ENCODE measurements around the gene BEST2.

DNA sequence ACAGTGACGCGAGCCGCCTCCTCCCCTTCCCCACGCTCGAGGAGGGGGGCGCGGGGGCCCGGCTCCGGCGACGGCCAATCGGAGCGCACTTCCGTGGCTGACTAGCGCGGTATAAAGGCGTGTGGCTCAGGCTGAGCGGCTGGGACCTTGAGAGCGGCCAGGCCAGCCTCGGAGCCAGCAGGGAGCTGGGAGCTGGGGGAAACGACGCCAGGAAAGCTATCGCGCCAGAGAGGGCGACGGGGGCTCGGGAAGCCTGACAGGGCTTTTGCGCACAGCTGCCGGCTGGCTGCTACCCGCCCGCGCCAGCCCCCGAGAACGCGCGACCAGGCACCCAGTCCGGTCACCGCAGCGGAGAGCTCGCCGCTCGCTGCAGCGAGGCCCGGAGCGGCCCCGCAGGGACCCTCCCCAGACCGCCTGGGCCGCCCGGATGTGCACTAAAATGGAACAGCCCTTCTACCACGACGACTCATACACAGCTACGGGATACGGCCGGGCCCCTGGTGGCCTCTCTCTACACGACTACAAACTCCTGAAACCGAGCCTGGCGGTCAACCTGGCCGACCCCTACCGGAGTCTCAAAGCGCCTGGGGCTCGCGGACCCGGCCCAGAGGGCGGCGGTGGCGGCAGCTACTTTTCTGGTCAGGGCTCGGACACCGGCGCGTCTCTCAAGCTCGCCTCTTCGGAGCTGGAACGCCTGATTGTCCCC lies 39.9 kb downstream of the BEST2 start, which contains the start of gene JUNB:
- TF ChIP-seq CEBPB (IDR thresholded peaks at IDR 0.05; ENCODE audit: low read depth, low read length): no peak
- TF ChIP-seq USF2 (IDR thresholded peaks at IDR 0.05; ENCODE audit: low read depth, low read length): no peak
- no peak for TF ChIP-seq CTCF (conservative IDR thresholded peaks at IDR 0.05; ENCODE audit: low read depth, low read length)
